Measurements from ENCODE around the gene HPCAL1. TPM values are rescaled to one million over a fixed set of nuclear protein-coding genes. Genes with fewer than 3 reads are reported as not detected.

Gene HPCAL1
- total and polyA plus RNA-seq, 2 experiments from 2014 or later: 13.4 to 25.5 TPM

- H3K4me3 ChIP-seq: no peak overlapping the region
- no peaks in the 10 kb centered on the region for H3K9me3 ChIP-seq (ENCODE audit: low read depth)
- no peaks in the 10 kb centered on the region for H3K36me3 ChIP-seq
- no peaks in the 10 kb centered on the region for H3K27me3 ChIP-seq
- no peaks in the 10 kb centered on the region for H3K4me1 ChIP-seq (ENCODE audit: low read depth)
- TF ChIP-seq, protein P1, sequence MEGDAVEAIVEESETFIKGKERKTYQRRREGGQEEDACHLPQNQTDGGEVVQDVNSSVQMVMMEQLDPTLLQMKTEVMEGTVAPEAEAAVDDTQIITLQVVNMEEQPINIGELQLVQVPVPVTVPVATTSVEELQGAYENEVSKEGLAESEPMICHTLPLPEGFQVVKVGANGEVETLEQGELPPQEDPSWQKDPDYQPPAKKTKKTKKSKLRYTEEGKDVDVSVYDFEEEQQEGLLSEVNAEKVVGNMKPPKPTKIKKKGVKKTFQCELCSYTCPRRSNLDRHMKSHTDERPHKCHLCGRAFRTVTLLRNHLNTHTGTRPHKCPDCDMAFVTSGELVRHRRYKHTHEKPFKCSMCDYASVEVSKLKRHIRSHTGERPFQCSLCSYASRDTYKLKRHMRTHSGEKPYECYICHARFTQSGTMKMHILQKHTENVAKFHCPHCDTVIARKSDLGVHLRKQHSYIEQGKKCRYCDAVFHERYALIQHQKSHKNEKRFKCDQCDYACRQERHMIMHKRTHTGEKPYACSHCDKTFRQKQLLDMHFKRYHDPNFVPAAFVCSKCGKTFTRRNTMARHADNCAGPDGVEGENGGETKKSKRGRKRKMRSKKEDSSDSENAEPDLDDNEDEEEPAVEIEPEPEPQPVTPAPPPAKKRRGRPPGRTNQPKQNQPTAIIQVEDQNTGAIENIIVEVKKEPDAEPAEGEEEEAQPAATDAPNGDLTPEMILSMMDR (IDR thresholded peaks at IDR 0.05; ENCODE audit: low read depth, low read length): no peak
- H3K27ac ChIP-seq: no peak overlapping the region
- DNase-seq (ENCODE audit: low read depth in 1 of 2, low spot score in 1 of 2): no peak
Observed at GRCh38 chr2:10339647-10340592, 37.2 kb downstream of the HPCAL1 start.

- Histone ChIP-seq H3K9me3 (ENCODE audit: low read depth) (no peaks in the 10 kb centered on the region), H3K4me1 (ENCODE audit: low read depth) (no peaks in the 10 kb centered on the region), H3K4me3 (no peak overlapping the region), H3K27ac (no peak overlapping the region), H3K27me3 (no peaks in the 10 kb centered on the region), H3K36me3 (no peaks in the 10 kb centered on the region)
- no peak for DNase-seq (ENCODE audit: low read depth in 1 of 2, low spot score in 1 of 2)
- TF ChIP-seq, protein P1 (IDR thresholded peaks at IDR 0.05; ENCODE audit: low read depth, low read length): no peak
Observed at GRCh38 chr2:10340593-10340975, 37.9 kb downstream of the HPCAL1 start.

GRCh38 chr2:10341193-10341592 lies 38.5 kb downstream of the HPCAL1 start:
- H3K4me3 ChIP-seq: no peak overlapping the region

DNA sequence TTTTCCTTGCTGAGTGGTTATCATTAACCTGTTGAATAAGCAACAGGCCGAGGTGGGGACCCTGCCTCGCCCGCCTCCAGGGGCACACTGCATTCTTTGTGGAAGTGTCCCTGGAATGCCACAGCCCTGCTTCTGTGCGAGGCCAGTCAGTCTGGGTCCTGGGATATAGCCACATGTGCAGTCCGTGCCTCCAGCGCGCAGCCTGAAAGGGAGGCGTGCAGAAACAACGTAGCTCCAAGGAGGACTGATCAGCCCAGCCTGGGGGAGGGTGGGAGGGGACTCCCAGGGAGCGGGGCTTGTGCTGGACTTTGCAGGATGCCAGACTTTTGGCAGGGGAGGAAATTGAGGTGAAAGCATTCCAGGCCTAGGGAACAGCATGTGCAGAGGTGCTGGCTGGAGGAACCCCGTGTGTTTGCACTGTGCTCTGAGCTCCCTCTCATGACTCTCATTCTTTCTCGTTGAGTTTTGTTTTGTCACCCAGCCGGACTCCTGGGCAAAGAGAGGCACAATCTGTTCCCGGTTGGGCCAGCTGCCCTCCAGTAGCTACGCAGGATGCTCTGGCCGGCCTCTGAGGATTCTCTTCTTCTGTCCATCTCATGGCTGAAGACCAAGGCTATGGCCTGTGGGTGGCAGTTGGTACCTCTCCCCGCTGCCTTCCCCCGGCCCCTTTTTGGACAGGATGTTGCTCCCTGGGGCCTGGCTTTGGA lies 39.7 kb downstream of the HPCAL1 start:
- H3K36me3 ChIP-seq: no peaks in the 10 kb centered on the region
- H3K9me3 ChIP-seq (ENCODE audit: low read depth): no peaks in the 10 kb centered on the region
- H3K4me3 ChIP-seq: no peak overlapping the region
- DNase-seq (ENCODE audit: low read depth in 1 of 2, low spot score in 1 of 2): no peak
- H3K27ac ChIP-seq: no peak overlapping the region
- TF ChIP-seq, protein P1 (IDR thresholded peaks at IDR 0.05; ENCODE audit: low read depth, low read length): no peak
- no peaks in the 10 kb centered on the region for H3K27me3 ChIP-seq
- no peaks in the 10 kb centered on the region for H3K4me1 ChIP-seq (ENCODE audit: low read depth)

More at GRCh38 chr2:10341193-10341592, 38.5 kb downstream of the HPCAL1 start:
- no peak overlapping the region for H3K27ac ChIP-seq
- TF ChIP-seq, protein P1 (IDR thresholded peaks at IDR 0.05; ENCODE audit: low read depth, low read length): no peak
- H3K4me1 ChIP-seq (ENCODE audit: low read depth): no peaks in the 10 kb centered on the region
- no peaks in the 10 kb centered on the region for H3K27me3 ChIP-seq
- no peaks in the 10 kb centered on the region for H3K9me3 ChIP-seq (ENCODE audit: low read depth)
- no peak for DNase-seq (ENCODE audit: low read depth in 1 of 2, low spot score in 1 of 2)
- no peaks in the 10 kb centered on the region for H3K36me3 ChIP-seq

DNA sequence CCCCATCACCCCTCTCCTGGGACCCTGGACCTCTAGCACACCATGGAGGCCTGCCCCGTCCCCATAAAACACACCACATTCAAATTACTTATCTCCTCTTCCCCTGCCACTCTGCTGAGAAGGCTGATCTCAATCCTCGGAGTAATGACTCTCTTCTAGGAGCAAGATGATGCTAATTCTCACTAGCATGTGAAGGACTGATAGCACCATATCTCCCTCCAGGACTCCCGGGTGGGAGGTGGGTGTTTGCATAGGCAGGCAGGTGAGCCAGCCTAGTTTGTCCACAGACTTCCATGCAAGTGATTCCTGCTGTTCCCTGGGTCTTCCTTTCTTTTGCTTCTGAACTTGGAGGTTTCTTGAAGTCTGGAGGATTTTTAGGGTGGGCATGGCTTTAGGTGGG lies 40.5 kb downstream of the HPCAL1 start:
- Histone ChIP-seq H3K36me3 (no peaks in the 10 kb centered on the region), H3K4me1 (ENCODE audit: low read depth) (no peaks in the 10 kb centered on the region), H3K27me3 (no peaks in the 10 kb centered on the region), H3K27ac (no peak overlapping the region), H3K4me3 (no peak overlapping the region), H3K9me3 (ENCODE audit: low read depth) (no peaks in the 10 kb centered on the region)
- TF ChIP-seq, protein P1 (IDR thresholded peaks at IDR 0.05; ENCODE audit: low read depth, low read length): no peak
- DNase-seq (ENCODE audit: low read depth in 1 of 2, low spot score in 1 of 2): no peak
